Endometrium (tissue), 2 donors: ENCODE results near the gene BANF2.

ENCODE experiments used
- FAIRE-seq: peaks from 2 replicates; lab custom pipeline; 2012; peaks lifted over from hg19 to GRCh38; lab: Jason Lieb, UNC
- donor health status: control.
- donor health status: control.

BANF2 gene

GRCh38 chr20:17664025-17664633, 35.6 kb upstream of the BANF2 start:
- FAIRE-seq, result no peak

DNA sequence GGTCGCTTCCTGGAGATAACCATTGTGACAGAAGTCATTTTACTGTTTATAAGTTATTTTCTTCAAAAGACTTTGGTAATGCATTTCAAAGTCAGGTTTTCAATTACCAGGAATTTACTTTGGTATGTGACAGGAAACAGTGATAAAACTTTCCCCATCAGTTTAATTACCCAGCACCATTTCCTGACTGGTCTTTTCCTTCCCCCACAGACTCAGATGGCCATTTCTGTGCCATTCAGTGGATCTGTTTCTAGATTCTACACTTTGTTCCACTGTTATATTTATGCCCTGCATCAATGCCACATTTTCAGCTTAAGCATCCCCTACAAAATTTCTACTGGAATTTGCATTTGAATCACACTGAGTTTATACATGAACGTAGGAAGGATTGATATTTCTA, 34.0 kb upstream of the BANF2 start:
- FAIRE-seq, result no peak

- FAIRE-seq, result no peak
Measured at GRCh38 chr20:17666481-17666880, 33.3 kb upstream of the BANF2 start.

DNA sequence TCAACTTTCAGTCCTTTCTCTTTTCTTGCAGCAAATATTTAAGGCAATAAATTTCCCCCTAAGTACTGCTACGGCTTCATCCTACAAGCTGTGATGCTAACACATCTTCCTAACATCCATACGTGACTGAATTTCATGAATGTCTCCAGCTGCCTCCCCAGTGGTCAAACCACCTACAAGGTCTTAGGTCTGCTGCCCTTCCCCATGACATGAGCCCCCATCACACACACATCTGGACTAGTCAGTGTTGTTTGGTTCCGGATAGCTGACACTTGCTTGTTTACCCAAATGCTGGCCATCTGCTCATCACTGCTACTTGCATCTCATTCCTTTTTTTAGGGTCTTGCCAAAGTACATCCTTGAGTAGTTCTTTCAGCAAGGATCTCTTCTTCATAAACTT, 32.3 kb upstream of the BANF2 start:
- FAIRE-seq, result no peak

GRCh38 chr20:17668432-17668831, 31.3 kb upstream of the BANF2 start:
- FAIRE-seq, result no peak

DNA sequence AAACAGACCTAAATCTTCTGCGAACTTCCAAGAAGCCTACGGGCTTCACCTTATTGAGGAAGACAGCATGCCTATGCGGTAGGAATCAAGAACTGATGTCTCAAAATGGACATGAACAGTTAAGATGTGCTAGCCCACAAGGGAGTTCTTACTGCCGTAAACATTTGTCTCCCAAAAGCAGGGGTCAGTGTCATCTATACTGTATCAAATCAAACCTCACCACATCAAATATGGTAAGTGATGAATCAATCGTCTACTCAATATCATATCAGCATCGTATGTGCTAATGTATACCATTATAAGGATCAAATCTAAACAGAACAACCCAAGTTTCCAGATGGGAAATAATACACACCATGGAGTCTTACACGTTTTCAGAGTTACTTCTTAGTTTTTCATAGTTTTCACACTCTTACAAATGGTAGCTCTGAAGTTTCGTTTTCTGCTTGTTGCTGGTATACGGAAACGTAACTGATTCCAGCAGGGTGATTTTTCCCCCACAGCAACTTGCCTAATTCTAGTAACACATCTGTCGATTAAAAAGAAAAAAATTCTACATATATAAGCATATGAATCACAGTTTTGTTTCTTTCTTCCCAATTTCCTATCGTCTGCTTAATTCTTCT, 30.3 kb upstream of the BANF2 start:
- FAIRE-seq, result no peak

DNA sequence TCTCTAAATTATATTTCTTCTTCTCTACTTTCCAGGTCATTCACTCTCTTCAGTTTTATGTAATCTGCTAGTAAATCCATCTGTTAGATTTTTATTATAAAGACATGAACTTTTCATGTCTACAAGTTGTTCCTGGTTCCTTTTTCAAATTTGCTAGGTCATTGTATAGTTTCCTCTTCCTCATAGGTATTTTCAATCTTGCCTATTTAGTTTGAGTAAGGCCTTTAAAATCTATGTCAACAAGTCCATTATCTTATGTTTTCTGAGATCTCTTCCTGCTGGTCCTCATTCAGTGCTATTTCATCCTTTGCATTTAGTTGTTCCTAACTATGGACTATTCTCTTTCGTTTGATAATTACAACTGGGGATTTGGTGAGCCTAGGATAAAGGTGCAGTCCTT, 28.8 kb upstream of the BANF2 start:
- no peak for FAIRE-seq

- FAIRE-seq, result no peak
Measured at GRCh38 chr20:17671565-17671964, 28.2 kb upstream of the BANF2 start.

DNA sequence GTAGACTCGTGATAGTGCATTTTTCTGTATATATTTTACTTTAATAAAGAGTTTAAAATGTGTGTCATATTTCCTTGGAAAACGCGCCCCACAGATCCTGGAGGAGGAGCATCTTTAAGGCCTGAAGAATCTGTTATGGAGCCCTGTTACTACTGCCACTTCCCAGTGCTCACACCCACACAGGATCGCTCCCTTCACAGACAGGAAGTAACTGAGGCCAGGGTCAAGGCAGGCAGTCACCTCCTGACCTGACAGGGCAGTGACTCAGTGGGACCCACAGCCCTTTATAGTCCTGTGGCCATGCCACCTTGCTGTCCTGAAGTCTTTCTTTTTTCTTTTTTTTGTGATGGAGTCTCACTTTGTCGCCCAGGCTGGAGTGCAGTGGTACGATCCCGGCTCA, 26.7 kb upstream of the BANF2 start:
- no peak for FAIRE-seq

DNA sequence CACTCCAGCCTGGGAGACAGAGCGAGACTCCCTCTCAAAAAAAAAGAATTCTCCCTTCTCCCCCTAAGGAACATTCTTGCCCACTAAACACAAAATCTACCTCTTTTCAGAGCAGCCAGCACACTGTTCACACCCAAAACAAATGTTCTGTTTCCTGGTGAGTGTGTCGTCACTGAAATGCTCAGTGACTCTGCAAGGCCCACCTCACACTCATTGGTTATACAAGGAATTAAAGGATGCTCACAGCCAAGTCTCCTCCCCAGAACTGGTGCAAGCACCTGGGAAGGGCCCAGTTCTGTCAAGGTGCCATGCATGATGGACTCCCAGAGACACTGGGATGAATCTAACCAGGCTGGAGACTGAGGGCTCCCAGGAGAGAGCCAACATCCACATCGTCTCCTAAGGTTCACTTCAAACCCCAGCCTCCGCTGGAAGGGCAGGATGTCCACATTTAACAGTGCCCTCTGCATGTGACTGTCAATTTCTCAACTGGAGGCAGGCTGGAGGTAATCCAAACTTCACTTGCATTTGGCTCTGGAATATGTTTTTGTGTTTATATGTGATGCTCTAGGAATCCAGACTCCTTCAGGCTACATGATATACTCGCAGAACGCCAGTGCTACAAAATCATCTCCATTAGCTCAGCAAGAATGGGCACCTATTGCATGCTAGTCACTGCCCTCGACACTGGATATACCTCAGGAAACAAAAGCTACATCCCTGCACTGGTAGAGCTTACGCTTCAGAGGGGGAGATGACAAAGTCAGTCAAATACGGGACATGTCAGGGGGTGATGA, 24.8 kb upstream of the BANF2 start:
- no peak for FAIRE-seq

- FAIRE-seq, result no peak
Measured at GRCh38 chr20:17675519-17676377, 24.0 kb upstream of the BANF2 start.

GRCh38 chr20:17676378-17676759, 23.4 kb upstream of the BANF2 start:
- no peak for FAIRE-seq

DNA sequence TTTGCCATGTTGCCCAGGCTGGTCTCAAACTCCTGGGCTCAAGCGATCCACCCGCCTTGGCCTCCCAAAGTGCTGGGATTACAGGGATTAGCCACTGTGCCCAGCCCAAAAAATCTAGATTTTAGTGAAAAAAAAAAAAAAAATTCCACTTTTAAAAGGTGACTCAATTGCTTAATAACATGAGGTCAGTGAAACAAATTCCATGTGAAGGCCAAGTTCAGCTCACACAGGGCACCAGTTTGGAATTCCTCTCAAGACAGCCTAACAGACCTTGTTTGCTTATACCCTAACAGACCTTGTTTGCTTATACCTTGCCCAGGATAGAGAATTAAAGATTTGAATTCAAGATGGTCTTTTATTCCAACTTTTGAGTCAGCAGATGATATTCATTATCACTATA, 22.8 kb upstream of the BANF2 start:
- no peak for FAIRE-seq

DNA sequence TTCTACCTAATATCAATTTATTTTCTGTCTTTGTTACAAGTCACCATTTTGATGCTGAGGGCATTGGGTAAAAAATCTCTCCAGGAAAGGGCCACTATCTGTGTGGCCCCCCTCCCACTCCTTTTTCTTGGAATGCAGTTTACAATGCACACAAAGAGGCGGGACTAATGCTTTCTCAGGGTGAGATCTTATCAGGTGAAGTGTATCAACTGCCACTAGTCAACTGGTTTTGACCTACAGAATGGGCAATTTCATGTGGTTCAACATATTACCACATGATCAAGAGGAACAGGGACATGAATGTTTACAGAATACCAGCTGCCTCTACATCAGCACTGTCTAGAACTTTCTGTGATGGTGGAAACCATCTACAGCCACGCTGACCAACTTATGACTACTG, 21.5 kb upstream of the BANF2 start:
- no peak for FAIRE-seq

DNA sequence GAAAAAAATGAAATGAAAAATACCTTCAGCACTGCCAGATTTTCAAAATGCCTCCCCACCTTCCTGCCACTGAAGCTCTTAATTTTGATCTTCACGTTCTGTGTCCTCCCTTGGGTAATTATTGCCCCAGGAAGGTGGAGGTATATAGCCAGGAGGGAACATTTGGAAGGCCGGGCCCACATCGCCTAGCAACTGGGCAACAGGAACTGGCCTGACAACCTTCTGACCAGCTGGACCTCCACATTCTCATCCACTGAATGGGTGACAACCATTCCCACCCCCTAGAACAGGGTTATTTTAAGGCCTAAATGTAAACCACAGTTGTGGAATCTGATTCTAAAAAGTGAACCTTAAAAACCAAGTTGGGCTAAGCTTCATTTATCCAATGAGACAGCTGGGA, 20.9 kb upstream of the BANF2 start:
- no peak for FAIRE-seq

DNA sequence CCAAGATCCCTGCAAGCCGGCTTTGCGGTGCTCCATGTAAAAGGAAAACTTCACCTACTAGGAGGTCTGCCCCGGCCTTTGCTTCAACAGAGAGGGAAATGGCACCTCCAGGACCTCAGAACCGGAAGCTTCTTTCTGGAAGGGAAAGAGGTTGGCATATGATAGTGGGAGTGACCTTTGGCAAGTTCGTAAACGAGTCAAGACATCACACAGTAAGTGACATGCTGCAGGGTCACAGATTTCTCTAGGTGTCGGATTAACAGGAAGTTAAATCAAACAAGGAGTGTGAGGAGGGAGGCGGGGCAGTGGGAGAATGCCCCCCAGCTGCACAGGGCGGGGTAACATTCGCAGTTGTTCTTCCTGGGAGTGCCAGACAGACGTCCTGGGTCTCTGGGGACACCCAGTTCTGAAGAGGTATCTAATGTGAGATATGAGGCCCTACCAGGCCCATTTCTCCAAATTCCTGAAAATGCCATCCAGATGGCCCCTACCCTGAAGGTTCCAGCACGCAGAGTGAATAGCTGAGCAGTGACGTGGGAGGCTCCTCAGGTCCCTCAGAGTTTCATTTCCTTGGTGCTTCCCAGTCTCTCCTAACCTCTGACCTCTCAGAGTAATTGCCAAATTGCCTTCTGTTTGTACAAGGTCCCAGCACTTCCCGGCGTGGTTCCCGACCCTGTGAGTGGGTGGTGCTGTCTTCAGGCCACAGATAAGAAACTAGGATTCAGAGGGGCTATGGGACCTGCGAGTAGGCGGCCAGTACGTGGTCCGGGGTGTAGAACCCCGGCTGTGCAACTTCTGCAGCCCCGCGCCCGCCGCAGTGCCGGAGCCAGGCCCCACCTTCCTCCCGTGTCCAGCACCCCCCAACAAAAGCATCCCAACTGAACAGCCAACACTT, 19.6 kb upstream of the BANF2 start:
- no peak for FAIRE-seq

- no peak for FAIRE-seq
Measured at GRCh38 chr20:17680836-17681725, 18.7 kb upstream of the BANF2 start.

- FAIRE-seq, result no peak
Measured at GRCh38 chr20:17681726-17682102, 18.1 kb upstream of the BANF2 start.

- peak; percentile 4 for FAIRE-seq
Measured at GRCh38 chr20:17682103-17682888, 17.5 kb upstream of the BANF2 start, which contains the start of gene RRBP1. Gene RRBP1 (minus strand): TSS chr20:17682242. CDS start chr20:17660507, 21,735 bp downstream.

DNA sequence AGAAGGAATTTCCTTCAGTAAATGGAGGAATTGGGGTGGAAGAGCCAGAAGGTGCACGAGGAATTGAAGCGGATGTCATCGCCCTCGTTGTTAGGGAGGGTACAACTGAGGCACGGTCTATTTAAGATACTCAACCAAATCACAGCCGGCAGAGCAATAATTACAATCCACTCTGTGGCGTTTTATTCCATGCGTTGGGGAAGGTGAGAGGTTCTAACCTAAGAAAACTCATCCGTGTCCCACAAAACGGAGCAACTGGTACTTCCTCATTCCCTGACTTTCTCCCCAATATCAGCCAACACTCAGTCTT, 16.9 kb upstream of the BANF2 start:
- FAIRE-seq, result no peak
